Measurements from ENCODE around the gene ZNF555.
"Not testable (repeated sequence)": the region's sequence is repeated elsewhere in the genome, so short reads cannot be mapped to it uniquely, and the experiment has no call there.

The ZNF555 gene

DNA sequence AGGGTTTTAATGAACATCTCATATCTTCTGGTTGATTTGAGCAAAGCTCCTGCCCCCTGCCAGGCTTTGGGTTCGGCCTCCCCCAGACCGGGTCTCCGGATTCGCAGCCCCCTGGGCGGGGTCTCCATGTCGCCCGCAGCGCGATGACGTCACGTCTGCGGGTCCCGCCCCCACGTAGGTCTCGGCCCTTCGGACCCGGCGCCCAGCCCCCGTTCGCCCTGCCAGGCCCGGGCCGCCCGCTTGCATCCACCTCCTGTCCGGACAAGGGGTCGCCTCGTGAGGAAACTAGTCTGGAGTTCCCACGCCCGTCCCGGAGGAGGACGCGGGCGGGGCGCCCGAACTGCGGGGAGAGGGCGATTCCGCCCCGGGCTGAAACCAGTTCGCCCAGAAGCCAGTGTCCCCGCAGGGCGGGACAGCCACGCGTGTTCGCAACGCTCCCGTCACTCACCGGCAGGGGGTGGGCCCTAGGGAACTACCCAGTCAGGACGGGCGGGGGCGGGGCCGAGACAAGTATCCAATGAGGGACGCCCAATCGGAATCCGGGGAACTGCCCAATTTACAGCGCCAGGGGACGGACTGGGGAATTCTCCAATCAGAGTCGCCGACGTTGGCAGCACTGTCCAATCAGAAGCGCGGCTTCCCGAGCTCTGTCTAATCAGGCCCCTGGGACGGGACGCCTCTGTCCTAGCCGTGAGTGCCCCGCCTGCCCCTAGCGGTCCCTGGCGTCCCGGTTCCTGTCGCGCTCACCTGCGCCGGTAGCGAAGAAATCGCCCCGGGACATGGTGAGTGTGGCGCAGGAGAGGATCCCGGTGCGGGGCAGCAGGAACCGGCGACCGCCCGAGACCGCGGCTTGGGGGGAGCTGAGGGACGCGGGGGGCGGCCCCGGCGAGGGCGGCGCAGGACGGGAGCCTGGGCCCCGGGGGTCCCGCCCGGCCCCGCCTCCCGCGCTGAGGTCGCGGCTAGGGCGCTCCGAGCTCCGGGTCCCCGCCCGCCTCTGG lies at the start of gene ZNF555:
Gene ZNF555 (plus strand): TSS at position 682 of the 998 bp plus-strand sequence. CDS start 98 bp downstream, at position 780.
- peak; percentile 97 for FAIRE-seq
- DNase-seq (ENCODE audit: insufficient read length, low spot score), result peak; percentile 96

DNA sequence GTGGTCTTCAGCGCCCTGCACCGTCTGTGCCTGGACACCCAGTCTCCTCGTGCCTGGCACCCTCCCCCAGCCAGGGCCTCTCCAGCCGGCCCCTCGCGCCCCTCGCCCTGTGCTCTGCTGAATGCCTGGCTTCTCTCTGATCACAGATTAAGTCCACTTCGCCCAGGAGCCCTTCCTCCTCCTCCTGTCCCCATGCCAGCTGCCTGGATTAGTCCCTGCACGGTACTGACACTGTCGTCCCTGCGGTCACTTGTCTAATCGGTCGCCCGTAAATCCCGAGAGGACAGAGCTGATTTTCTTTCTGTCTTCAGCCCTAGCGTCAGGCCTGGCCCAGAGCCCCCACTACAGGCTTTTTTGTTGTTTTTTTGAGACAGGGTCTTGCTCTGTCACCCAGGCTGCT lies 49.4 kb upstream of the ZNF555 start:
- DNase-seq (ENCODE audit: insufficient read length, low spot score) (no peak), FAIRE-seq (no peak)

DNA sequence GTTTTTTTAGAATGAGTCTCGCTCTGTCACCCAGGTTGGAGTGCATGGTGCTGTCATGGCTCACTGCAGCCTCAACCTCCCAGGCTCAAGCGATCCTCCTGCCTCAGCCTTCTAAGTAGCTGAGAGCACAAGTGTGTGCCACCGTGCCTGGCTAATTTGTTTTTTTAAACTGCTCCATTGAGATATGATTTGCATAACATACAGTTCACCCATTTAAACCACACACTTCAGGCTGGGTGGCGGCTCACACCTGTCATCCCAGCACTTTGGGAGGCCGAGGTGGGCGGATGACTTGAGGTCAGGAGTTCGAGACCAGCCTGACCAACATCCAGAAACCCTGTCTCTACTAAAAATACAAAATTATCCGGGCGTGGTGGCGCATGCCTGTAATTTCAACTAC lies 48.6 kb upstream of the ZNF555 start:
- not testable (repeated sequence) for FAIRE-seq; DNase-seq (ENCODE audit: insufficient read length, low spot score)

DNA sequence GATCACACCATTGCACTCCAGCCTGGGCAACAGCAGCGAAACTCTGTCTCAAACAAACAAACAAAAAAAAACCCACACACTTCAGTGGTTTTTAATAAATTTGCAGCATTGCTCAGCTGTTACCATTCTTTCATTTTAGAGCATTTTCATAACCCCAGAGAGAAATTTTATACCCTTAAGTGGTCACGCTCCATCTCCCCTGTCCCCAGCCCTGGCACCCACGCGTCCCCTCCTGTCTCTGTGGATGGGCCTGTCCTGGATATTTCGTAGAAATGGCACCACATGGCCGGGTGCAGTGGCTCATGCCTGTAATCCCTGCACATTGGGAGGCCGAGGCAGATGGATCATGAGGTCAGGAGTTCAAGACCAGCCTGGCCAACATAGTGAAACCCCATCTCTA lies 48.1 kb upstream of the ZNF555 start:
- no peak for FAIRE-seq
- no peak for DNase-seq (ENCODE audit: insufficient read length, low spot score)

DNA sequence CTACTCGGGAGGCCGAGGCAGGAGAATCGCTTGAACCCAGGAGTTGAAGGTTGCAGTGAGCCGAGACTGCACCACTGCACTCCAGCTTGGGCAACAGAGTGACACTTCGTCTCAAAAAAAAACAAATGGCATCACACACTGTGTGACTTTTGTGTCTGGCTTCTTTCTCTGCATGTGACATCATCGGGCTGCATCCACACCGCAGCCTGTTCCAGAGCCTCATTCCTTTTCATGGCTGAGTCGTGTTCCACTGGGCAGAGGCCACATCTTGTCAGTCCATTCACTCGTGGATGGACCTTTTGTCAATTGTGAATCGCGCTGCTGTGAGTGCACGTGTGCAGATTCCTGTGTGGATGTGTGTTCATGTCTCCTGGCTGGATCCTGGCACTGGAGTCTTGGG lies 47.7 kb upstream of the ZNF555 start:
- FAIRE-seq (no peak), DNase-seq (ENCODE audit: insufficient read length, low spot score) (no peak)

DNA sequence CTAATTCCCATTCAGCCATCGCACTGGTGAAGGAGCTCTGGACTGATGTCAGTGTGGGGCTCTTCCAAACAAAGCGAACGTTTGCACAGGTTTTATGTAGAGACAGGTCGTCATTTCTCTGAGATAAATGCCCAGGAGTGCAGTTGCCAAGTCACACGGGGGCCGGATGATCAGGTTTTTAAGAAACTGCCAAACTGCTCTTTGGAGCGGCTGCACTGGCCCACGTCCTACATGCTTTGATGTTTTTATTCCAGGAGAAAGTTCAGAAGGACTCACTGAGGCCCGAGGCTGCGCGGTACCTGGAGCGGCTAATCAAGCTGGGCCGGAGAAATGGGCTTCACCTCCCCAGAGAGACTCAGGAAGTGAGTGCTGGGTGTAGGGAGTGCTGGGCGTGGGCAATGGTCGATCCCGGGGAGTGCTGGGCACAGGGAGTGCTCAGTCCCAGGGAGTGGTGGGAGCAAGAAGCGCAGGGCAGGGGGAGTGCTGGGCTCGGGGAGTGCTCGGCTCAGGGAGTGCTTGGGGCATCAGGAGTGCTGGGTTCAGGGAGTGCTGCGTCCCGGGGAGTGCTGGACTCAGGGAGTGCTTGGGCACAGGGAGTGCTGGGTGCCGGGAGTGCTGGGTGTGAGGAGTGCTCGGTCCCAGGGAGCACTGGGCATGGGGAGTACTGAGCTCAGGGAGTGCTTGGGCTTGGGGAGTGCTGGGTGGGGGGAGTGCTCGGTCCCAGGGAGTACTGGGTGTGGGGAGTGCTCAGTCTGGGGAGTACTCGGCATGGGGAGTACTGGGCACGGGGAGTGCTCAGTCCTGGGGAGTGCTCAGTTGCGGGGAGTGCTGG lies 45.2 kb upstream of the ZNF555 start:
- DNase-seq (ENCODE audit: insufficient read length, low spot score), result no peak
- FAIRE-seq, result no peak

DNA sequence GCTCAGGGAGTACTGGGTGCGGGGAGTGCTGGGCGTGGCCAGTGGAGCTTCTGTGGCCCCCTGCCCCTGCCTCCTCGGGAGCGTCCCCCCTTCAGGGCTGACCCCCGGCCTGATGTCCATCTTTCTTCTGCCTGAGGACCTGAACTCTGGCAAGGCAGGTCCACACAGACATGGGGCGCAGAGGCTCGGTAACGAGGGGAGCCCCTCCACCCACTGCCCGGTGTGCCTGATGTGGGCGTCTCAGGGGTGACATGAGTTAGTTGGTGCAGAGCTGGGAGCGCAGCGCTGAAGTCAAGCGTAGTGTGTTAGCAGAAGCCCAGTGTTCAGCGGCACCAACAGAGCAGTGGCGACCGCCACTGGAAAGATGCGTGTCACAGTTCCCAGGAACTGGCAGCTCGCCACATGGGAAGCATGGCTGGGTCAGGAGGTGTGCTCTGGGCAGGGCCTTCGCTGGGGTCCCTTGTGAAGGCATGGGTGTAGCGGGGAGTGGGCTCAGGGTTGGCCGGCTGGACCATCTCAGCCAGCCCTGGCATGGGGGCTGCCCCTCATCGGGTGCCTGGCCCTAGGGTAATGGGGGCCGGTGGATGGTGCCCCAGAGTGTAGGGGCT lies 44.5 kb upstream of the ZNF555 start:
- FAIRE-seq, result no peak
- no peak for DNase-seq (ENCODE audit: insufficient read length, low spot score)

DNA sequence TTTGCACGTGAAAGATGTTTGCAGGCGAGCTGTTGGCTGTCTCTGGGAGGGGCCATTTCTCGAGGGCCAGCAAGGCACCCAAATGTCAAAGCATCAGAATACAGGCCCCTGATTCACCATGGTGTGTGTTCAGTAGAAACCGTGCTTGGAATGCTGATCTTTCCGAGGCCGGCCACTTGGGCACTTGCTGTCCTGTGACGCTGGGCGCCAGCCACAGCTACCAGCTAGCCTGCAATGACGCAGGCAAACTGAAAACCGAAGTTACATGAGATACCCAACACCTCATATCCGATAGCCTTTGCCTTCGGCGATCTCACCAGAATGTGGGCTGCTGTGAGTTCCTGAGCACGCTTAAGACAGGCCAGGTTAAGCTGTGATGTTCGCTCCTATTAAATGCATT lies 44.0 kb upstream of the ZNF555 start:
- FAIRE-seq (no peak), DNase-seq (ENCODE audit: insufficient read length, low spot score) (no peak)

DNA sequence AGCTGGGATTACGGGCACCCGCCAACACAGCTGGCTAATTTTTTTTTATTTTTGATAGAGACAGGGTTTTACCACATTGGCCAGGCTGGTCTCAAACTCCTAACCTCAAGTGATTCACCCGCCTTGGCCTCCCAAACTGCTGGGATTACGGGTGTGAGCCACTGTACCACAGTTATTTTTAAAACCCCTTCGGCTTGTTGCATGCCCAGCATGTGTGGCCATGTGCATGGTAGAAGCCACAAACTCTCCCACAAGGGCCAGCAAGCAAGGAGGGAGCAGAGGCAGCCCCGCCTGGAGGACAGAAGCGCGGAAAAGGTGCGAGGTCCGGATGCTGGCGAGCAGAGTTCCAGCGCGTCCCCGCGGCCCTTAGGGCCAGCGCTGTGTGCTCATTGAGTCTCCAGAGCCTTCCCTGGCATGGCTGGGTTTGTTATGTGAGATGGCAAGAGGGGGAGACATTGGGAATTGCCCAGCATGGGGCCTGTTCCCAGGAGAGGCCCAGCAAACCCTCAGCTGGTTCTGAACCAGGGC lies 43.1 kb upstream of the ZNF555 start:
- no peak for FAIRE-seq
- DNase-seq (ENCODE audit: insufficient read length, low spot score), result no peak

DNA sequence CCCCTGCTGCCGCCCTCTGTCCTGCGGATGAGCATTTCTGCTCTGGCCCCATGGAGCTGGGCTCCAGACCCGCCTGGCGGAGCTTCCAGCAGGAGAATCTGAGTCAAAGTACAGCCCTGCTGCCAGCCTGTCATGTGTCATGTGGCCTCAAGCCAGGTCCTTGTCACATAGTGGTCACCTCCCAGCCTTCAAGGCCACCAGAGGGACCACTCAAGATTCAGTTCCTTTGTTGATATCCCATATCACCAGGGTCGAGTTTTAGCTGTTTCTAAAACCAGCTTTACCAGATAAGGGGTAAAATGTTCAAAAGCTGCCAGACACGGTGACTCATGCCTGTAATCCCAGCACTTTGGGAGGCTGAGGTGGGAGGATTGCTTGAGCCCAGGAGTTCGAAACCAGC lies 42.5 kb upstream of the ZNF555 start:
- DNase-seq (ENCODE audit: insufficient read length, low spot score) (no peak), FAIRE-seq (no peak)

DNA sequence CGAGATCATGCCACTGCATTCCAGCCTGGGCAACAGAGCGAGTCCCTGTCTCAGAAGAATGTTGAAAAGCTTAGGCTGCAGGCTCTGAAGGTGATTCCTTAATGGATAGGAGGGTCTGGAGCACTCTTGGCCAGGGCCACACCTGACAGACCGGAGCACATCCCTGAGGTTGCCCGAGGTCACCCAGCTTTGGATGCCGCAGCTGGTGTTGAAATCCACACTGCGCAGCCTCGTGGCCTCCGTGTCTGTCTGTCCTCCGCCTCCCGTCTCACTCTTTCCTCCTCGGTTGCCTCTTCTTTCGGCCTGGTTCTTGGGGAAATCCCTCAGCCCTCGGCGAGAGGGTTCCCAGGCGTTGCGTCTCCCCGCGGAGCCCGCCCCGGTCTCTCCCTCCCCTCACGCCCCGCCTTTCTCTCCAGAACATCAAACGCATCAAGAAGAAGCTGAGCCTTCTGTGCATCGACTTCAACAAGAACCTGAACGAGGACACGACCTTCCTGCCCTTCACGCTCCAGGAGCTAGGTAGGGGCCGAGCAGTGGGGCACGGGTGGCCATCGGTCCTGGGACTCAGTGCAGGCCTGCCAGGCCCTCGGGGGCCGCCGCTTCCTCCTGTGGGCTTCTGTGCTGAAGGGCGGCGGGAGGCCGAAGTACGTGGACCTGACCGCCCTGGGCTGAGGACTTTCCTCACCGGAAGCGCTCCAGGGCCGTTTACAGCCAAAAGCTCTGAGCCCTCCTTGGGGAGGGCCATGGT lies 41.8 kb upstream of the ZNF555 start:
- FAIRE-seq, result no peak
- DNase-seq (ENCODE audit: insufficient read length, low spot score), result no peak

DNA sequence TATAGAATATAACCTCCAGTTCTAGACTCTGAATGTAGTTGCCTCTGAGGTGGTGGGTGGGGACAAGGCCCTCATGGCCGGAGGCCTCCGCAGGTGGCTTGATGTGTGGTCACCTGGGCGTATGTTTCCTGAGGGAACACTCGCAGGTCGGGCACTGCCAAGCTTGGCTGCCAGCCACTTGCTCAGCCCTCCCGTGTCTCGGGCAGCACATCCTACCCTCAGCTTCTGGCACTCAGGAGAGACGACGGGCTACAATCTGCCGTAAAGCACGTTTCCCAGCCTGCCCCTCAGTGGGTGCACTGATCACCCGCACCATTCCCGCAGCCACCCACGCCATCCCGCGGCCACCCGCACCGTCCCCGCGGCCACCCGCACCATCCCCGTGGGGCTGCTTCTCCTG lies 40.8 kb upstream of the ZNF555 start:
- no peak for DNase-seq (ENCODE audit: insufficient read length, low spot score)
- FAIRE-seq, result no peak

DNA sequence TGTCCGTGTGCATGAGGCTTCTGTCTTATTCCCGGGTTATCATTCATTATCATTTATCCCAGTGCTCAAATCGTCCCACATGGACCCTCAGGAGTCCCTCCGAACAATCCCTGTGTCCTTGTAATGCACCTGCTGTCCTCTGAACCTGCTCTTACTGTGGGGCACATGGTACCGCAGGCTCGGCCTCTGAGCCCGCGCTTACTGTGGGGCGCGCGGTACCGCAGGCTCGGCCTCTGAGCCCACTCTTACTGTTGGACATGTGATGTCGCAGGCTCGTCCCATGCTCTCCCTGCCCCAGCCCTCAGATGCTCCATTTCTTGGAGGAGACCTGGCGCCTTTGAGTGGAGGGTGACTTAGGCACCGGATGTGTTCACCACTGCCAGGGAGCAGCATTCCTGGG lies 38.4 kb upstream of the ZNF555 start:
- FAIRE-seq (no peak), DNase-seq (ENCODE audit: insufficient read length, low spot score) (no peak)

DNA sequence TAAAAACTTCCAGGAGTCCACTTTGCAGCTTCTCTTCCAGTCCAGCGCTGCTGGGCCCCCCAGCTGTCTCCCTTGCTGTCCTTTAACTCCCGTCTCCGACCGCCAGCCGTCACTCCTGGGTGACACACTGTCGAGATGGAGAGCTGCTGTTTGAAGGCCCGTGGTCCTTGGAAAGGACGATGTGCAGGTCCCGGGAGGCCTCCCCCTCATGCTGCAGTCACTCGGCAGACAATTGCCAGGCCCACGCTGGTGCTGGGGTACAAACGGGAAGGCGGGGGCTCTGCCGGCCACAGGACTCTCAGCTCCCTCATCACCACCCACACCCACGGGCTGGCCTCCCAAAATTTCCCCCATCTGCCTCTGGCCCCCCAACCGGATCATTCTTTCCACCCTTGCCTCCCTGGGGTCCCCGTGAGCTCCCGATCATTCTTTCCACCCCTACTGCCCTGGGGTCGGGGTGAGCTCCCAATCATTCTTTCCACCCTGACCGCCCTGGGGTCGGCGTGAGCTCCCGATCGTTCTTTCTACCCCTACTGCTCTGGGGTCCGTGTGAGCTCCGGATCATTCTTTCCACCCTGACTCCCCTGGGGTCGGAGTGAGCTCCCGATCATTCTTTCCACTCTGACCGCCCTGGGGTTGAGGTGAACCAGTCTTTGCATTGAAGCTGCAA lies 37.7 kb upstream of the ZNF555 start:
- no peak for DNase-seq (ENCODE audit: insufficient read length, low spot score)
- no peak for FAIRE-seq

DNA sequence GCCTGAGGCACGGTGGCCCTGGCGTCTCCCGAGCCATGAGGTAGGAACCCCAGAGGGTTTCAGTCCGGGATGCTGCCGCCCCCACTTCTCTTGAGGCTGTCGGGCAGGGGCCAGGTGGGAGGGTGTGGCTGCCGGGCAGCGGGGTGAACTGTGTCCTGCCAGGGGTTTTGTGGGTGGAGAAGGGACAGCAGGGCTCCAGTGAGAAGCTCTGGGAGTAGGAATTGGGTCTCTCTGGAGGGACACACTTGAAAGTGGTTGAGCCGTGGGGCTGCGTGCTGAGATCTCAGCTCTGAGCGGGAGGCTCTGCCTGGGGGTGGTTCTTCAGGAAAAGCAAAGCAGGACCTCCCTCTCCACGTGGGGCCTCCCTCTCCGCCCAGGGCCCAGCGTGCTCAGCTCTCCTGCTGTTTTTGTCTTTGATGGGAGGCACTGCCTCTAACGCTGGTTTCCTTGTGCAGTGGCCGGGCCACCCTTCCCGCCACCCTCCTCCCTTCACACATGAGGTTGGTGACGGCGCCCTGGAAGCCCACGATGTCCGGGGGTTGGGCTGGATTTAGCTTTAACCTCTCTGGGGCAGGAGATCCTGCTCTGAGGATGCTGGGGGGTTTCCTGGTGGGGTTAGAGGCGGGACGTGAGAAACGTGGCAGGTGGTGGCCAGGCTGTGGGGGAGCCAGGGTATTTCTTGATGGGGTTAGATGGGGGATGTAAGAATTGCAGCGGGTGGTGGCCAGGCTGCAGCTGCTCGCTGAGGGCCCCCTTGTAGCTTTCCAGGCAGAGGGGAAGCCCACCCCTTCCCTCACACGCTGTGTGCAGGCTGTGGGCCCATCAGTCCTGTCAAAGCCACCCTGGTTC lies 36.9 kb upstream of the ZNF555 start:
- DNase-seq (ENCODE audit: insufficient read length, low spot score) (no peak), FAIRE-seq (no peak)

DNA sequence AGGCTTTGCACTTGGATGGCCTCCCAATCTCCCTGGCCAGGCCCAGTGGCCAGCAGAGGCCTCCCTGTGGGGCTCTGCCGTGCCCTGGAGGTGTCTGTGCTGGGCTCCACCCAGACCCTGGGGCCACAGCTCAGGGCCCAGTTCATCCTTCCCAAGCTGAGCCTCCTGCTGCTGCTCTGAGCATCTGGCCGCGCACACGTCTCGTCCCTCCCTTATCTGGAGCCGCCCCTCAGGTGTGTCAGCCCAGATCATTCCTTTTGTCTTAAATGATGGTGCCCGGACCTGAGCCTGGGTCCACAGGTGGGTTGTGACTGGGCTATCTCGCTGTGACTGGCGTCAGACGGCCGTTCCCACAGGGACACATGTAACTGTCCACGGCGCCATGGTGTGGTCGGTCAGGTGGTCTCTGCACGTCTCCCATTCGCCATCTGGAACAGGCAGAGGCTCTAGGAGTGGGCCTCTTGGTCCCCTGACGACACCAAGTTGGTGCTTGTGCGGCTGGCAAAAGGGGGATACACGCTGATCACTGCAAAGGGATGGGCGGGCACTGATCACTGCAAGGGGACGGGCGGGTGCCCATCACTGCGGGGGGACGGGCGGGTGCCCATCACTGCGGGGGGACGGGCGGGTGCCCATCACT lies 35.9 kb upstream of the ZNF555 start:
- FAIRE-seq (no peak), DNase-seq (ENCODE audit: insufficient read length, low spot score) (no peak)

DNA sequence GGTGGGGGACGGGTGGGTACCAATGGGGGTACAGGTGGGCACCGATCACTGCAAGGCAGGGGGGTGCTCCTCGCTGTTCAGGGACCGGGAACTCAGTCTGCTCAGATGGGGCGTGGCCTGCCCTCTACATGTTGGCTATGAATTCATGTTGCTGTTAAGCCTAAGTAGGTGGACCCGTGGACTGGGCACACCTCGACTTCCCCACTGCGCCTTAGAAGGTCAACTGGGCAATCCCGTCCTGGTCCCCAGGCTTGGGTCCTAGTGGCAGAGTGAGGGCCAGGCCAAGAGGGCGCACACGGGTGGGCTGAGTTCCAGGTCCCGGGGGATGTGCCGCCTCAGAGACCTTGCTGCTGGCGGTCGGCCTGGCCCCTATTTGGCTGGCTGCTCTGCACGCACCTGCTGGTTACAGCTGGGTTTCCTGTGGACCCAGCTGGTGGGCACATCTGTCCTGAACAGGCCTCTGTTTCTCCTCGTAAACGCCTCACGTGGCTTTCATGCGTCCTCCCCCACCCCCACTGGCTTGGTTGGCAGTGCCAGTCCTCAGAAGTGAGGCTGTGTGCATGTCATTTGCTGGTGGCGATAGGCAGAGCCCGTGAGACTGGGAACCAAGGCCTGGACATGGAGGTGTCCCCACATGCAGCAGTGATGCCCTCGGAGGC lies 35.2 kb upstream of the ZNF555 start:
- DNase-seq (ENCODE audit: insufficient read length, low spot score) (no peak), FAIRE-seq (no peak)

Data from GM19239 (cell line).